ENCODE measurements around the gene RNF149.
A peak's percentile ranks its signal among the peaks of the same experiment; 100 is the strongest.
"Not testable (repeated sequence)": the region's sequence is repeated elsewhere in the genome, so short reads cannot be mapped to it uniquely, and the experiment has no call there.

RNF149 gene, protein sequence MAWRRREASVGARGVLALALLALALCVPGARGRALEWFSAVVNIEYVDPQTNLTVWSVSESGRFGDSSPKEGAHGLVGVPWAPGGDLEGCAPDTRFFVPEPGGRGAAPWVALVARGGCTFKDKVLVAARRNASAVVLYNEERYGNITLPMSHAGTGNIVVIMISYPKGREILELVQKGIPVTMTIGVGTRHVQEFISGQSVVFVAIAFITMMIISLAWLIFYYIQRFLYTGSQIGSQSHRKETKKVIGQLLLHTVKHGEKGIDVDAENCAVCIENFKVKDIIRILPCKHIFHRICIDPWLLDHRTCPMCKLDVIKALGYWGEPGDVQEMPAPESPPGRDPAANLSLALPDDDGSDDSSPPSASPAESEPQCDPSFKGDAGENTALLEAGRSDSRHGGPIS

DNA sequence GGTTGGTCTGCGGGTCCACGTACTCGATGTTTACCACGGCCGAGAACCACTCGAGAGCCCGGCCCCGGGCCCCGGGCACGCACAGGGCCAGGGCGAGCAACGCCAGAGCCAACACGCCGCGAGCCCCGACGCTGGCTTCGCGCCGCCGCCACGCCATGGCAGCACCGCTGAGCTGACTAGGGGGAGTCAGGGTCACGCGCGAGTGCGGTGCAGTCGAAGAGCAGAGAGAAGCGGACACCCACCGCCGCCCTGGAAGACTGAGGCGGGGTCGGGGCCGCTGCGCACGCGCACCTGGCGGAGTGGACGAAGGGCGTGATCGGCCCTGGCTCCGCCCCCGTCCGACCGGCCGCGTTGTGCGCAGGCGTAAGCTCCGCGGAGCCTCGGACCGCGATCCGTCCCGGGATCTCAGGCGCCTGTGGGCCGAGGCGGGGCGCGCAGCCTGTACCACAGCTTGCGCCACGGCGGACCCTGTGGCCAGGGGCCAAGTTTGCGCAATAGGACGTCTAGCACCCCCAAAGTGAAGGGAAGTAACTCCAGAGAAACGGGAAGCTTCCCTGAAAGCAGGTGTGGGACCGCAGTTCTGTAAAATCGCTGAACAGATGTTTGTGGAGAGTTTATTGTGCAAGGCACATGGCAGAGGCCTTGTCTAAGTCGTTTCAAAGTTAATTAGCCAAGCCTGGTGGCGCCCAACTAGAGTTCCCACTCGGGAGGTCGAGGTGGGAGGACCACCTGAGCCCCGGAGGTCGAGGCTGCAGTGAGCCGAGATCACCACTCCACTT lies at the start of gene RNF149:
RNF149 (minus strand) TSS at position 270 of the 779 bp plus-strand sequence; CDS start at position 157, 113 bp downstream.
- peak; percentile 95 for DNase-seq

DNA sequence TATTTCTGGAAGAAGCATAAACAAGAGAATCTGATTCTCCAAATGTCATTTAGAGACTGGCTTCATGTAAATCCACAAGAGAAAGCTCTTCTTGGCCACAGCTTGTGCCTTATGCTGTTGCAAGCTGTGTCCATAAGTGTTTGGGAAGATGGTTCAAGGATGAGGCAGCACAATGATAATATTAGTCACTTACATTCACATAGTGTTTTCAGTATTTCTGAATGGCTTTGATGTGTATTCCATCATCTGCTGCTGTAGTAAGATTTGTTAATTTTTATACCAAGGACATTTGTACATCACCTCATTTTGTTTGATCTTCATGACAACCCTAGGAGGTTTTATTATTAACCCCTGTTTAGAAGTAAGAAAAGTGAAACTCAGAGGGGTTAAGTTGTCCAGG lies 48.9 kb upstream of the RNF149 start:
- DNase-seq: no peak

DNA sequence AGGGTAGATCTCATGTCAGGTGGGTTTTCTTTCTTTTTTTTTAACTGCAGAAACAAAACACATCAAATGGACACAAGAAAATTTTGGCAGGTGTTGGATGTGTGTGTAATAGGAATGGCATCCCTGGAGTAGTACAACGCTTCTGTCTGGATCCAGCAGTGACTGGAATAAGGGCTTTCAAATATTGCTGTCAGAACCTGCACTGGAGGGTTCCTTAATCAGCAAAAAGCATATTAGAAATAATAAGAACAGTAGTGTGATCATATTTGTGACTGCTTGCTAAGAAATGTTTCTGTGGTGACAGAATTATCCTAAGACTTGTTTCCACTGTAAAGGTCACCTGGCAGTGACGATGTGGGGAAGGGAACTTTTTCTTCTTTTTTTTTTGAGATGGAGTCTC lies 48.0 kb upstream of the RNF149 start:
- DNase-seq: no peak

DNA sequence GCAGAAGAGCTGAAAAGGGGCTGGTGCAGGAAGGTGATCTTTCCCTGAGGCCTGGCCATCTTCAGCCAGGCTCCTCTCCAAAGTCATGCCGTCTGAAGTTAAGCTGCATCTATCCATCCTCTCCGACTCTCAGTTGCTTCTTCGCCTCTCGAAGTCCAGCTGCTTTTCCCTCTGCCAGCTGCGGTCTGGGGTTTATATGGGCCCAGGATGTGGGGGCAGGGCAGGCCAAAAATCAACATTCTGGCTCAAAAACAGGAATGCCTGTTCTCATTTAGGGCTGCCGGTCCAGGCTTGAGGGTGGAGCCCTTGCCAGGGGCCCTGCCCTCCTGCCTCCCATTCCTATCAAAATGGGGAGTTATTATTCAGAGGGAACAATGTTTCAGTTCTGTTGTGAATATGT lies 47.6 kb upstream of the RNF149 start:
- DNase-seq: no peak

DNA sequence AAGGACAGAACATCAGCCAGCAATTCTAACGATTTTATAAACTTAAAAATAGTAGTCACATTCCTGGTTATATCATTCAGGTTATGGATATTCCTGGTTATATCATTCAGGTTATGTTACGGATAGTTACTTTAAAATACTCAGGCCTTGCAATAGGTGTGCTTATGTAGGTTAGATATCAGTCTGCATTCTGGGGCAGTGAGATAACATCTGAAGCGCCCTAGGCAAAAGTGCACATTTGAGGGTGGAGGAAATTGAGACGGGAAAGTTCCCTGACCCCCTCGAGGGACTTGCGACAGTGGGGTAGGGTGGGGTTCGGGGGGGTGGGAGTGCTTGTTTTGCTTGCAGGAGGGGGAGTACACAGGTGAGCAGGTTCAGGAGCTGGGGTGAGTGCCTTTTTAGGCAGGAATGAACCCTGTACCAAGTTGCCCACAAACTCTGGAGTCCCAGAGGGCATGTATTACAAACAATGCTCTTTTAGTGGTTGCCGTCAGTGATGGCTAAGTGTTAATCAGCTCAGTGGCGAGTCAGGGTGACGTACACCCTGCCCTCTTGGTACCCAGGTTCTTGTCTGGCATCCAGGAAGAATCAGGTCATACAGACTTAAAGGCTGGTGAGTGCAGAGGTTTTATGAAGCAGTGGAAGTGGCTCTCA lies 47.0 kb upstream of the RNF149 start:
- no peak for DNase-seq

DNA sequence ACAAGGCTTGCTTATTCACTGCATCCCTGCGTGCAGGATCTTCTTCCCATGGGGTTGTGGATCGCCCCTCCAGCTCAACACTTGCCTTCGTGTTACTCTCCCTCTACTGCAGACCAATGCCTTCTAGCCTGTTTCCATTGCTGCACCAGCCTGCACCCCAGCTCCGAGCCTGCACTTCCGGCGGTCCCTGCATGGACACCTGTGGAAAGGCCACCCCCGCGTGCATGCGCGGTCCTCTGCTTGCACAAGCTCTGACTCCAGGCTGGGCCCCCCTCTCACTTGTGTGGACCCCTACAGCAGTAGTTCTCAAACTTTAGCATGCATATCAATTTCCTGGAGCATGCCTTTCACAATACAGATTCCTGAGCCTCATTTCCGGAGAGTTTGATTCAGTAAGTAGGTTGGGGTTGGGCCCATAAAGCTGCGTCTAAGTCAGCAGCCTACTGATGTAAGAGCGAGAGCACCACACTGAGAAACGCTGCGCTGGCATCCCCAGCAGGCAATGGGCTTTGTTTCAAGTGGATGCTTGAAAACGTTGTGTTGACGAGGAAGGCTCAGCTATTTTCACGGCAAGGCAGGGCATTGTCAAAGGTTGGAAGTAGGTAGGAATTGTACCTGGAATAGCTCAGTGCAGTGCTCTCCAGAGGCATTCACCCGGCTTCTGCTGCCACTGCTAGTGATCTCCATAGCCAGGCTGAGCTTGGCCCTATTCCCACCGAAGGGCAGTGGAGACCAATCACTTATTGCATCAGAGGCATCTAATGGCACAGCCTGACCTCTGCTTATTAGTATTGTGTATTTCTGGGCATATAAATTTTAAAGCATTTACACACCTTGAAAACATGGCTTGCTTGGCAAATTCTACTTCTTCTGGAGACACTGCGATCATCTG lies 46.2 kb upstream of the RNF149 start:
- no peak for DNase-seq

DNA sequence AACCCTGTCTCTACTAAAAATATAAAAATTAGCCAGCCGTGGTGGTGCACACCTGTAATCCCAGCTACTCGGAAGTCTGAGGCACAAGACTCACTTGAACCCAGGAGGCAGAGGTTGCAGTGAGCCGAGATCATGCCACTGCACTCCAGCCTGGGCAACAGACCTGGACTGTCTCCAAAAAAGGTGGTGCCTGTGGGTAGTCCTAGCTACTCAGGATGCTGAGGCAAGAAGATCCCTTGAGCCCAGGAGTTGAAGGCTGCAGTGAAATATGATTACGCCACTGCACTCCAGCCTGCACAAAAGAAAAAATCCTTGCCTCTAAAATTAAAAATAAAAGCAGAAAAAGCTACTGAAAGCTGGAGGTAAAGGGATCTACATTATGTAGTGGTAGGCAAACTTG lies 44.1 kb upstream of the RNF149 start:
- DNase-seq: not testable (repeated sequence)

DNA sequence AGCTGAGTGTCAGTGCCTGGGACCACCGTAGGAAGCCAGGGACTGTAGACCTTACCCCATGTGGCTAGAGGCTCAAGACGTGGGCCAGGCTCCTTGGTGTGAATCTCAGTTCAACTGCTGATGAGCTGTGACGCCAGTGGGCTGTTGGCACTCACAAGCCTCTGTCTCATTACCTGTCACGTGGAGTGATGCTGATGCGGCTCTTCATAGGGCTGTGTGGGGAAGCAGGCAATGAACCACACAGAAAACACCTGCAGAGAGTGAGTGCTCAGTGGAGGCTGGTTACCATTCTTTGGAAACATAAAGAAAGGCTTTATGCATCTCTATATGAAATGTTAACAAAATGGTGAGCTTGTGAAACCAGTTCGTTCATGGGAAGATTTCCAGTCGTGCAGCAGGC lies 42.7 kb upstream of the RNF149 start:
- no peak for DNase-seq

DNA sequence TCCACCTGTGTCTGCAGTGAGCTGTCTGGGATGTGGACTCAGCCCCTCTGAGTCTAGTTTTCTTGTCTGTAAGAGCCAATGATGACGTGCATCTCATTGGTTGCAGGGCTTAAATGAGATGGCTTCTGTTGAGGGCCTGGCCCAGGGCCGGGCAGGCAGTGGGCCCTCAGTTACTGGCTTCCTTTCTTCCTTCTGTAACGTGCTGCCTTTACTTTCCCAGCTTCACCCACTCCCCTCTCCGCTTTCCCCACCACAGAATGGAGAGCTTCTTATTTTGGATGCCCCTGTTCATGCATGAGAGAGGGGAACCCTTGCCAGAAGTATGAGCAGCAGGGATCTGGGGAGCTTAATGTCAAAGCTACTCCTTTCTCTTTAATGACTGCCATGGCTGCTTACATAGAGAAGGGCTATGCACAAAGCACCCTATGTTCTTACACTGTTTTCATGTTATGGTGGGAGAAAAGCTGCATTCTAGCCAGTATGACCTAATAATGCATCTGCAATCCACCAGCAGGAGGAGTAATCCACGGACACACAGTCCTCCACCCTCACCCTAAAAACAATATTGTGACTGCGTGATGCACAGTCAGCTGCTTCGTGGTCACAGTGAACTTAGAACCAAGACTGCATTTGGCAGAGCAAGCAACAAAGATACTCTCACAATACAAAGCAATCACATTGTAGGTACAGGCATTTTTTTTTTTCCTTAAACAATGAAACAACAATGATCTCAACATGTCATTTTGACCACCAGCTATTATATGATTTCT lies 41.6 kb upstream of the RNF149 start:
- no peak for DNase-seq

DNA sequence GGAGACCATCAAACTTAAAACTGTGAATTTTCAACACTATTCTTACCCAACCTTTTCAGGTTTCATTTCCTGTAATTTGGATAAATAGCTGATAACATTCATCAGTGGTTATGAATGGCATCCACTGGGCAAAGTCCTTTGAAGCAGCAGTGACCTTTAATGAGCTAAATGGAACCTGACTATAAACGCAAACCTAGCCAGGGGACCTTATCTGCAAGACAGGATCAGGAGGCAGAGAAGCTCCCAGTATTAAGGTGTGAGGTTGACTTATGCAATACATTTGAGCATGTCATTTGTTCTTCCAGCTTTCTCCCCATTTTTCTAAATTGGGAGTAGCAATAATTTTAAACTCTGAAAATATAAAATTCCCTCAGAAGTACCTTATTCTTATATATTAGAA lies 40.4 kb upstream of the RNF149 start:
- no peak for DNase-seq

DNA sequence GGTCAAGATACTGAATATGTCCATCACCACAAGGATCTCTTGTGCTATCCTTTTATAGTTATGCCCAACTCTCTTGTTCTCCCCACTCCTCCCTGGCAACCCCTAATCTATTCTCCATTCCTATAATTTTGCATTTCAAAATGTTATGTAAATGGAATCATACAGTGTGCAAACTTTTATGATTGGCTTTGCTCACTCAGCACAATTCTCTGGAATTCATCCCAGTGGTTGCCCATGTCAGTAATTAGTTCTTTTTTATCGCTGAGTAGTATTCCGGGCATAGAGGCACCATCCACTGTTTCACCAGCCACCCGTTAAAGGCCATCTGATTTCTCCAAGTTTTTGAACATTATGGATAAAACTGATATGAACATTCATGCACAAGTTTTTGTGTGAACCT lies 38.4 kb upstream of the RNF149 start:
- DNase-seq: no peak

DNA sequence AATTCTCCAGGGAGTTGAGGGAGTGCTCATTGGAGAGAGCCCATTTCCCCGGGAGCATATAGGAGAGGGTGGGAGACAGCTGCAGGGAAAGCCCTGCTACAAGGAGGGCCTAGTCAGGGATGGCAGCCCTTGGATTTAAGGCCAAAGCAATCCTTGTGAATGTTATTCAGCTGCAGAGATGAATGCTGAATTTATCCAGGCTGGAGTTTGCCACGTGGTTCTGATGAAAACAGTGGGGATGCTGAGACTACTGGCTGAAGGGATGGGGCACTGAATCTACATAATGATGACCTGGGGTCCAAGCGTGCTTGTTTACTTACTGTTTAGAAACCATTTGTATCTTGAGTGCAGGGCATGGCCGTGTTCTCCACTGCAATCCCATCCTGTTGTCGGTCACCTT lies 35.6 kb upstream of the RNF149 start:
- no peak for DNase-seq

DNA sequence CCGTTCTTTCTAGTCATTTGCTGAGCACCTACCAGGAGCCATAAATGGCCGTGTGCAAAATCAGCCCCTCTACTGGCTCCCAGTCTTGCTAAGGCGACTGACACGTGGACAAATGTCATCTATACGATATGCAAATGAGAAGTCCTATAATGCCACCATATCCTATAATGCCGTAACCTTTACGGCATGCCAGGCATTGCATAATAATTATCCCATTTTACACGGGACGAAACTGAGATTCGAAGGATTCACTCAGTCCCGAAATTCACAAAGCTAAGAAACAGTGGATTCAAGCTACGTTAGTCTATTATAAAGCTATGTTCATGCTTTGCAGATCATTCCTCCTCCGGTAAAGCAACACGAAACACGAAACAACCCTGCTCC lies 34.1 kb upstream of the RNF149 start:
- DNase-seq: no peak

DNA sequence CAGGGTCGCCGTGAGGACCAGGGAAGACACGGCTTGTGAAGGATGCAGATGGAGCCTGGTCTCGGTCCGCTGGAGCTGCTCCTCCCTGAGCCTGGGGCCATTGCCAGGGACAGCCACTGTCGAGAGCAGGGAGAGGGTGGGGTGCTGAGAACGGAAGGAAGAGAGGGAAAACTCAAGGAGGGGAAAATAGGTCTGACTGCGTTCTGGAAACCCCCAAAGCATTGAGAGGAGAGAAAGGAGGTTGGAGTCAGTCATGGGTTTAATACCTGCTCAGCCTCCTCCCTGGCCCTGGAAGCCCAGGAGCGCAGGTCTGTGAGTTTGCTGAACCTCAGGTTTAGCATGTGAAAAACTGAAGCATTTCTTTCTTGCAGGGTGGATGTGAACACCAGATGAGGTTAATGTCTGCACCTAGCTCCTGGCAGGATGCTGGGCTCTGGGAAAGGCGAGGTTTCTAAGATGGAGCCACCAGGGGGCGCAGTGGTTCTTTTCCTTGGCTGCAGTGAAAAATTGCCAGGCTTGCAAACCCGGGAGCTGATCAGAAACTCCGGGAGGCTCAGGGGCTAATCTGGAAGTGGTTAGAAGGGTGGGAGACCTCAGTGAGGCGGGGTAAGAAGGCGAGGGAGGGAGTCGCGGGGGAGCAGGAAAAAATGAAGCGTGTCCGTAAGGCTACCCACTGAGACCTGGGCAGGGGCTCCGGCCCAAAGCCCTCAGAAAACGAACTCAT lies 33.6 kb upstream of the RNF149 start:
- peak; percentile 78 for DNase-seq

DNA sequence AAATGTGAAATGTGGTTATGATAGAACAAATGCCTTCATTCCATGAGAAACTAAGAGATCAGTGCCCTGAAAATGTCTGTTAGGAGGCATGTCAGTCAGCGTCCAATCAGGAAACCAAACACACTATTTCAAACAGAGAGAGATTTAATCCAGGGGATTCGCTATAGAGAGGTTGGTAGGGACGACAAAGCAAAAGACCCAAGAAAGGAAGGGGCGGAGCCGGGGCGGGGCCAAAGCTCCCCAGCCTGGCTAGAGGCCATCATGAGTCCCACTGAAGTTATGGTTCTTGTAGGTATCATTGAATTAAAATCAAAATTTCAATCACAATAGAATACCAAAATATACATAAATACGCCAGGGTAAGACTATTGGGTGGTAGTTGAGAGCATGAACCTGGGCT lies 32.9 kb upstream of the RNF149 start:
- DNase-seq: no peak

DNA sequence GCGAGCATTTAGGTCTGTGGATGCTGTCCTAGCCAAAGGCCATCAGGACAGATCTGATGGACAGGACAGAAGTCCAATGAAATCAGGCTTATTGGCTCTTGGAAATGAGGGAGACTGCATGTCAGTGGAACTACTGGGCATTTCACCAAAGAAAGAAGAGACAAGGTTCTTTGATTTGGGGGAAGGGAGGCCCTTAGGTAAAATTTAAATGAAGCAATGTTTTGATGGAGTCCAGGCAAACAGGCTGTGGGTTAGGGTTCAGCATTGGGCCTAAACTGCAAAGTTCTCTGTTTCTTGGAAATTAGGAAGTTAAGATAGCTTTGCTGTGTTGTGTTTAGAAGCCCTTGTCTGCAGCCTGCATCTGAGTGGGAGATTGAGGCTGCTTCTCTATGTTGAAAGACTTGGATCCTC lies 31.6 kb upstream of the RNF149 start:
- no peak for DNase-seq

DNA sequence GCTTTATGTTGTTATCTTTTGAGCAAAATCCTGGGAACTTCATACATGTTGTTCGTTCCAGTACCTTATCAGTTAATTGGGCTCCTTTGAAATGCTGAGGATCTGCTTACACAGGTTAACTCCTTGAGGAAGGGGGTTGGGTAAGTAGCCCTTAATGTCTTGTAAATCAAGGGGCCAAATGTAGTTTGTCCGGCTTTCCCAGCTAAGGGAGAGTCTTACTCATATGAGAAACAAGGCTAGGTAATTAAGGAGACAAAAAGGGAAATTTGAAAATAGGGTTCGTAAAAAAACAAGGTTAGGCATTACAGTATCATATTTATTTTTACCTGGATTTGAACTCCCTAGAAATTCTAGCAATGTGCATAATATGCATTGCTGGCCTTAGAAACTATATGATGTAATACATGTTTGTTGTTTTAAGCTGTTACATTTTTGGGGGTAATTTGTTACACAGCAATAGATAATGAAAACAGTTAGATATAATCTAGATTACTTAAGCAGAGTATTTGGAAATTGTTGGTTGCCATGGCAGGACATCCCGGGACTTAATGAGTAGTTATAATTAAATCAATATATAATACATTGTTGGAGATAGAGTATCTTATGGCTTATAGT lies 30.9 kb upstream of the RNF149 start:
- no peak for DNase-seq

DNA sequence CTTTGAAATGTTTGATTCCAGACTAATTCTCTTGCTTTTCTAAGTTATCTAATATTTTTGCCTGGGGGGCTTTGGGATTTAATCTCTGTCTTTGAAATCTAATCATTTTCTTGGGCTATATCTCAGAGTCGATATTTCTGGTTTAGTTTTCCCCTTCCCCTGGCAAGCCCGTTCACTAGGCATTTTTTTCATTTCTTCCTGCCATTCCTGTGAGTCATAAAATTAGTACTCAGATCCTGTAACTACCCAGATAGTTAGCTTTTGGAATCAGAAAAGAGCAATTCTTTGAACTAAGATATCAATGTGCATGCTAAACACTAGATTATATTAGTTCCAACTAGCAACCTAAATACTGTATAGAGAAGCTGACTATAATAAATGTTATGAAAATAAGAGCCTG lies 29.4 kb upstream of the RNF149 start:
- no peak for DNase-seq

DNA sequence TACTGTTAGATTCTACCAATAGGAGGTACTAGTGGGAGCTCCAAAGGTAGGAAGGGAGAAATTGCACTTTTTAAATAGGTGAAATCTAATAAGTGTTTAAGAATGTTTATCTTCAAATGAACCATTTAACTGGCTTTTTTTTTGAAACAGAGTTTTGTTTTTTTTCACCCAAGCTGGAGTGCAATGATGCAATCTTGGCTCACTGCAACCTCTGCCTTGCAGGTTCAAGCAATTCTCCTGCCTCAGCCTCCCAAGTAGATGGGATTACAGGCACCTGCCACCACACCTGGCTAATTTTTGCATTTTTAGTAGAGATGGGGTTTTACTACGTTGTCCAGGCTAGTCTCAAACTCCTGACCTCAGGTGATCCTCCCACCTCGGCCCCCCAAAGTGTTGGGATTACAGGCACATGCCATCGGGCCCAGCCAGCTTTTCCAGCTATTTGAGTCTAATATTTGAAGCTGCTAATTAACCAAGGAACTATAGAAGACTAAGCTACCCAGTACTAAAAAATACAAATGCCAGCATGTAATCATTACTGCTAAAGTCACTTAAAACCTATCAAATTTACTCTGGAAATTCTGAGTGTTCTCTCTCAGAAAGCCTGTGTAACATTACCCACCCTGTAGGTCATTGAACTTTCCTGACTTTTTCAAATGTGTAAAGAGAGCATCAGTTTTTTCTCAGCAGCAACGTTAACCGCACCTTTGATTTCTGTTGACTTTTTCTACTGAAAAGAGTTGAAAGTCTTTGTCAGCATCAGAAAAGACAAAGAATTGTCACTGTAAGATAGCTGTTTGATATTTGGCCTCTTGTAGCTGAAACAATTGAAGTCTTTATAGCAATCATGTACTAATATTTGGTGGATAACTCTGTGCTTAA lies 24.6 kb upstream of the RNF149 start:
- DNase-seq: no peak

DNA sequence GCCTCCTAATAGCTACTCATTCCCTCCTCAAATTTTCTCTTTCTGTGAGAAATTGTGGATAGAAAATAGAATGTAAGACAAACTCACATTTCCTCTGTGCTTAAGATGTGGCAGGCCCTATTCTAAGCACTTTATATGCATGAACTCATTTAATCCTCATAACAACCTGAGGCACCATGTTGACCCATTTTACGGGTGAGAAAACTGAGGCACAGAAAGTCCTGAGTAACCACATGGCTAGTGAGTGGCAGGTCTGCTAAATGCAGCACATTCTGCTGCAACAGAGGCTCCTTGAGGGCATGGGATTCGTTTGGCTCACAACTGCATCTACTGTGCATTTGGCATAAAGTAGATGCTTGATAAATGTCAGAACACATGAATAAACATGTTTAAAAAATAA lies 22.7 kb upstream of the RNF149 start:
- no peak for DNase-seq

Data from activated CD4-positive, alpha-beta T cell treated with anti-CD3 and anti-CD28 coated beads, Interleukin-2, Interleukin-6, amounts not matched to agents 100 ng/mL and 50 ng/mL, durations not matched to agents 16 hours and 8 hours (primary cell).